Ishikawa (cell line): ENCODE data around the gene ADGRG1.

ENCODE experiments used
- EGR1 ChIP-seq: IDR thresholded peaks from 2 replicates; pipeline ENCODE4 v1.6.1; 2012
- EP300 ChIP-seq: IDR thresholded peaks from 2 replicates; pipeline ENCODE4 v1.6.1; 2012; ENCODE audit warnings: borderline replicate concordance
- MAX ChIP-seq: IDR thresholded peaks from 2 replicates; pipeline ENCODE4 v1.6.1; 2012
- REST ChIP-seq: IDR thresholded peaks from 2 replicates; pipeline ENCODE4 v1.6.1; 2012; ENCODE audit warnings: low read depth, mild to moderate bottlenecking
- TCF12 ChIP-seq: IDR thresholded peaks from 2 replicates; pipeline ENCODE4 v1.6.1; 2012; ENCODE audit warnings: low read depth

- TF ChIP-seq MAX (no peak), EGR1 (no peak), REST (no peak), EP300 (no peak), TCF12 (no peak)
Observed at GRCh38 chr16:57688987-57689761, 60.7 kb downstream of the ADGRG1 start.
